ENCODE measurements around the gene PTPRM. TPM values are rescaled to one million over a fixed set of nuclear protein-coding genes. Genes with fewer than 3 reads are reported as not detected.

Gene PTPRM
- total RNA-seq, 1 experiment from 2014 or later: 1.6 TPM

DNA sequence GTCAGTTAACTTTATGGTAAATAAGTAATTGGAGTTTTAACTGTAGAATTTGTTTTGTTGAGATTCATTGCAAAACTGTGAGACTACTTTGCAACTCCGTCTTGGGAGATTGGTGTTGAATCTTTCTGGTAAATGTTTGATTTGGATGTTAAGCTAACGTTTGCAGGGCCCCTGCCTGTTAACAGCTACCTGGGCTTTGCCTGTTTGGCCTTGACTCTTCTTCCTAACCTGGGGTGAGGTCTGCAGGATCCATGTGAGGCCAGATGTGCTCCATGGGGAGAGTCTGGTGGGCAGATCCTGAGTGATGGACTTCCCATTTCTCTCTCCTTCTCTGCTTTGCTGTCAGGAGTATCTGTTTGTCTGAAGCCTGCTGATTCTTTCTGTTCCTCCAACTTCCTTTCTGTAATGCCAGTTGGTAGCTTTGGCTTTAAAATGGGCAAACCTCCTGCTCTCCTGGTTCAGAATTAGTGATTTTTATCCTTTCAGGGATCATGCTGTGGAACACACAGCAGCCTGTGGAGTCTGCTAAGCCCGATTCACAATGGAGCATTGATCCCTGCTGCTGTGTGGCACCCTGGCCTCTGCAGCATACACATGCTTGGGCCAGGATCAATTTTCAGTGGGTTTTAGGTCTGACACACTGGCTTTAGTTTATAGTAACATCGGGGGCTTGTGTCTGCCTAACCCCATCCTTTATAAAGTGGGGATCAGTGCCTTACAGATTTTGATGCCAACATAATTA is 36.3 kb downstream of the PTPRM start:
- TF ChIP-seq POLR2AphosphoS5 (IDR thresholded peaks at IDR 0.05; ENCODE audit: low read depth, low read length) (no peak), SIN3A (IDR thresholded peaks at IDR 0.05; ENCODE audit: borderline replicate concordance, insufficient read depth, low read depth, low read length) (no peak), TCF7L2 (IDR thresholded peaks at IDR 0.05; ENCODE audit: low read depth, low read length) (no peak)
- TF ChIP-seq, protein P1, sequence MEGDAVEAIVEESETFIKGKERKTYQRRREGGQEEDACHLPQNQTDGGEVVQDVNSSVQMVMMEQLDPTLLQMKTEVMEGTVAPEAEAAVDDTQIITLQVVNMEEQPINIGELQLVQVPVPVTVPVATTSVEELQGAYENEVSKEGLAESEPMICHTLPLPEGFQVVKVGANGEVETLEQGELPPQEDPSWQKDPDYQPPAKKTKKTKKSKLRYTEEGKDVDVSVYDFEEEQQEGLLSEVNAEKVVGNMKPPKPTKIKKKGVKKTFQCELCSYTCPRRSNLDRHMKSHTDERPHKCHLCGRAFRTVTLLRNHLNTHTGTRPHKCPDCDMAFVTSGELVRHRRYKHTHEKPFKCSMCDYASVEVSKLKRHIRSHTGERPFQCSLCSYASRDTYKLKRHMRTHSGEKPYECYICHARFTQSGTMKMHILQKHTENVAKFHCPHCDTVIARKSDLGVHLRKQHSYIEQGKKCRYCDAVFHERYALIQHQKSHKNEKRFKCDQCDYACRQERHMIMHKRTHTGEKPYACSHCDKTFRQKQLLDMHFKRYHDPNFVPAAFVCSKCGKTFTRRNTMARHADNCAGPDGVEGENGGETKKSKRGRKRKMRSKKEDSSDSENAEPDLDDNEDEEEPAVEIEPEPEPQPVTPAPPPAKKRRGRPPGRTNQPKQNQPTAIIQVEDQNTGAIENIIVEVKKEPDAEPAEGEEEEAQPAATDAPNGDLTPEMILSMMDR (IDR thresholded peaks at IDR 0.05): no peak
- TF ChIP-seq, protein P2, sequence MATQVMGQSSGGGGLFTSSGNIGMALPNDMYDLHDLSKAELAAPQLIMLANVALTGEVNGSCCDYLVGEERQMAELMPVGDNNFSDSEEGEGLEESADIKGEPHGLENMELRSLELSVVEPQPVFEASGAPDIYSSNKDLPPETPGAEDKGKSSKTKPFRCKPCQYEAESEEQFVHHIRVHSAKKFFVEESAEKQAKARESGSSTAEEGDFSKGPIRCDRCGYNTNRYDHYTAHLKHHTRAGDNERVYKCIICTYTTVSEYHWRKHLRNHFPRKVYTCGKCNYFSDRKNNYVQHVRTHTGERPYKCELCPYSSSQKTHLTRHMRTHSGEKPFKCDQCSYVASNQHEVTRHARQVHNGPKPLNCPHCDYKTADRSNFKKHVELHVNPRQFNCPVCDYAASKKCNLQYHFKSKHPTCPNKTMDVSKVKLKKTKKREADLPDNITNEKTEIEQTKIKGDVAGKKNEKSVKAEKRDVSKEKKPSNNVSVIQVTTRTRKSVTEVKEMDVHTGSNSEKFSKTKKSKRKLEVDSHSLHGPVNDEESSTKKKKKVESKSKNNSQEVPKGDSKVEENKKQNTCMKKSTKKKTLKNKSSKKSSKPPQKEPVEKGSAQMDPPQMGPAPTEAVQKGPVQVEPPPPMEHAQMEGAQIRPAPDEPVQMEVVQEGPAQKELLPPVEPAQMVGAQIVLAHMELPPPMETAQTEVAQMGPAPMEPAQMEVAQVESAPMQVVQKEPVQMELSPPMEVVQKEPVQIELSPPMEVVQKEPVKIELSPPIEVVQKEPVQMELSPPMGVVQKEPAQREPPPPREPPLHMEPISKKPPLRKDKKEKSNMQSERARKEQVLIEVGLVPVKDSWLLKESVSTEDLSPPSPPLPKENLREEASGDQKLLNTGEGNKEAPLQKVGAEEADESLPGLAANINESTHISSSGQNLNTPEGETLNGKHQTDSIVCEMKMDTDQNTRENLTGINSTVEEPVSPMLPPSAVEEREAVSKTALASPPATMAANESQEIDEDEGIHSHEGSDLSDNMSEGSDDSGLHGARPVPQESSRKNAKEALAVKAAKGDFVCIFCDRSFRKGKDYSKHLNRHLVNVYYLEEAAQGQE (IDR thresholded peaks at IDR 0.05; ENCODE audit: insufficient read depth in 1 of 2, low read depth in 2 of 2, low read length in 1 of 2): no peak
- BruUV-seq (replicated peaks): no TSS peak
- no peaks in the 10 kb centered on the region for H3K27me3 ChIP-seq (ENCODE audit: control insufficient read depth, insufficient read depth, low read length)
- intact Hi-C loops (cut with micrococcal nuclease; ENCODE audit: unreplicated experiment): no loop called here
- H3K4me3 ChIP-seq (ENCODE audit: low read depth in 2 of 2, low read length in 2 of 2): no peak overlapping the region
- DNase-seq (ENCODE audit: low read depth, low spot score) (no peak), ATAC-seq (no peak)
- no peak overlapping the region for H3K27ac ChIP-seq (ENCODE audit: low read length)
- no peaks in the 10 kb centered on the region for H3K9me3 ChIP-seq (ENCODE audit: control insufficient read depth, insufficient read depth, low read depth, low read length)
- ChIA-PET CTCF (no interaction called here), POLR2A (no interaction called here)
- in situ Hi-C loops (cut with HindIII; ENCODE audit: low pct_unique_long_range_greater_than_20kb, low sequenced_read_pairs): no loop called here
- no peaks in the 10 kb centered on the region for H3K36me3 ChIP-seq (ENCODE audit: control insufficient read depth, insufficient read depth, low read length)
- H3K4me1 ChIP-seq (ENCODE audit: control insufficient read depth, insufficient read depth, low read length): no peaks in the 10 kb centered on the region

- ChIA-PET POLR2A (no interaction called here), CTCF (no interaction called here)
- DNase-seq (ENCODE audit: low read depth, low spot score): no peak
- Histone ChIP-seq H3K27ac (ENCODE audit: low read length) (no peak overlapping the region), H3K4me3 (ENCODE audit: low read depth in 2 of 2, low read length in 2 of 2) (no peak overlapping the region), H3K36me3 (ENCODE audit: control insufficient read depth, insufficient read depth, low read length) (no peaks in the 10 kb centered on the region), H3K27me3 (ENCODE audit: control insufficient read depth, insufficient read depth, low read length) (no peaks in the 10 kb centered on the region), H3K9me3 (ENCODE audit: control insufficient read depth, insufficient read depth, low read depth, low read length) (no peaks in the 10 kb centered on the region), H3K4me1 (ENCODE audit: control insufficient read depth, insufficient read depth, low read length) (no peaks in the 10 kb centered on the region)
- TF ChIP-seq SIN3A (IDR thresholded peaks at IDR 0.05; ENCODE audit: borderline replicate concordance, insufficient read depth, low read depth, low read length) (no peak), TCF7L2 (IDR thresholded peaks at IDR 0.05; ENCODE audit: low read depth, low read length) (no peak), POLR2AphosphoS5 (IDR thresholded peaks at IDR 0.05; ENCODE audit: low read depth, low read length) (no peak)
- TF ChIP-seq, protein P1 (IDR thresholded peaks at IDR 0.05): no peak
- TF ChIP-seq, protein P2 (IDR thresholded peaks at IDR 0.05; ENCODE audit: insufficient read depth in 1 of 2, low read depth in 2 of 2, low read length in 1 of 2): no peak
- ATAC-seq: no peak
- BruUV-seq (replicated peaks): no TSS peak
- in situ Hi-C loops (cut with HindIII; ENCODE audit: low pct_unique_long_range_greater_than_20kb, low sequenced_read_pairs) (no loop called here), intact Hi-C loops (cut with micrococcal nuclease; ENCODE audit: unreplicated experiment) (no loop called here)
Measured at GRCh38 chr18:7604361-7604760, 37.2 kb downstream of the PTPRM start.

Data from Panc1 (cell line).